ENCODE data around the gene SLC30A3. TPM values are rescaled to one million over a fixed set of nuclear protein-coding genes. Genes with fewer than 3 reads are reported as not detected.

SLC30A3 gene
- total RNA-seq, 1 donor from 2014 or later: 0.16 TPM

GRCh38 chr2:27233341-27233740, 29.5 kb downstream of the SLC30A3 start:
- H3K4me3 Mint-ChIP-seq (ENCODE audit: unreplicated experiment): no peak overlapping the region
- DNase-seq (ENCODE audit: low read depth) (no peak), FAIRE-seq (no peak)
- no peaks in the 10 kb centered on the region for H3K9me3 Mint-ChIP-seq (ENCODE audit: unreplicated experiment)
- Histone ChIP-seq H3K4me1 (ENCODE audit: insufficient read depth, low read length) (no peaks in the 10 kb centered on the region), H2AFZ (ENCODE audit: low read depth, low read length) (no peak overlapping the region), H3K27ac (ENCODE audit: low read depth, low read length) (no peak overlapping the region), H3K36me3 (ENCODE audit: insufficient read depth, low read length) (peaks cover 67% of the 10 kb centered on the region), H3K9ac (ENCODE audit: low read length) (no peak overlapping the region), H3K4me3 (ENCODE audit: insufficient read depth, low read depth, low read length) (no peak overlapping the region), H3K4me2 (ENCODE audit: low read length) (no peak overlapping the region), H4K20me1 (ENCODE audit: insufficient read depth, low read length) (peaks cover 17% of the 10 kb centered on the region), H3K9me3 (ENCODE audit: insufficient read depth, low read depth, low read length) (no peaks in the 10 kb centered on the region), H3K79me2 (ENCODE audit: insufficient read depth, low read length) (no peaks in the 10 kb centered on the region), H3K27me3 (ENCODE audit: insufficient read depth, low read length) (no peaks in the 10 kb centered on the region)
- H3K4me1 Mint-ChIP-seq (ENCODE audit: low read depth, unreplicated experiment): no peaks in the 10 kb centered on the region
- no peaks in the 10 kb centered on the region for H3K27me3 Mint-ChIP-seq (ENCODE audit: low read depth, unreplicated experiment)
- no peak overlapping the region for H3K27ac Mint-ChIP-seq (ENCODE audit: unreplicated experiment)
- peaks cover 17% of the 10 kb centered on the region for H3K36me3 Mint-ChIP-seq (ENCODE audit: low read depth, unreplicated experiment)
- TF ChIP-seq EZH2 (IDR thresholded peaks at IDR 0.05; ENCODE audit: insufficient read depth, low read length) (no peak), CTCF (IDR thresholded peaks at IDR 0.05; ENCODE audit: insufficient read depth, low read depth, low read length) (no peak)

GRCh38 chr2:27231921-27232320, 30.9 kb downstream of the SLC30A3 start:
- Histone ChIP-seq H3K27ac (ENCODE audit: low read depth, low read length) (no peak overlapping the region), H3K9me3 (ENCODE audit: insufficient read depth, low read depth, low read length) (no peaks in the 10 kb centered on the region), H3K79me2 (ENCODE audit: insufficient read depth, low read length) (no peaks in the 10 kb centered on the region), H2AFZ (ENCODE audit: low read depth, low read length) (no peak overlapping the region), H3K4me3 (ENCODE audit: insufficient read depth, low read depth, low read length) (no peak overlapping the region), H3K4me2 (ENCODE audit: low read length) (no peak overlapping the region), H3K27me3 (ENCODE audit: insufficient read depth, low read length) (no peaks in the 10 kb centered on the region), H3K9ac (ENCODE audit: low read length) (no peak overlapping the region), H4K20me1 (ENCODE audit: insufficient read depth, low read length) (peaks cover 22% of the 10 kb centered on the region), H3K4me1 (ENCODE audit: insufficient read depth, low read length) (no peaks in the 10 kb centered on the region), H3K36me3 (ENCODE audit: insufficient read depth, low read length) (peaks cover 66% of the 10 kb centered on the region)
- Mint-ChIP-seq H3K36me3 (ENCODE audit: low read depth, unreplicated experiment) (peaks cover 14% of the 10 kb centered on the region), H3K27me3 (ENCODE audit: low read depth, unreplicated experiment) (no peaks in the 10 kb centered on the region), H3K4me3 (ENCODE audit: unreplicated experiment) (no peak overlapping the region), H3K27ac (ENCODE audit: unreplicated experiment) (no peak overlapping the region), H3K9me3 (ENCODE audit: unreplicated experiment) (no peaks in the 10 kb centered on the region), H3K4me1 (ENCODE audit: low read depth, unreplicated experiment) (no peaks in the 10 kb centered on the region)
- no peak for TF ChIP-seq CTCF (IDR thresholded peaks at IDR 0.05; ENCODE audit: insufficient read depth, low read depth, low read length)
- no peak for TF ChIP-seq EZH2 (IDR thresholded peaks at IDR 0.05; ENCODE audit: insufficient read depth, low read length)
- FAIRE-seq (no peak), DNase-seq (ENCODE audit: low read depth) (no peak)

- DNase-seq (ENCODE audit: low read depth): no peak
- H3K27ac ChIP-seq (ENCODE audit: low read depth, low read length): no peak overlapping the region
- no peaks in the 10 kb centered on the region for H3K9me3 ChIP-seq (ENCODE audit: insufficient read depth, low read depth, low read length)
- H3K4me1 Mint-ChIP-seq (ENCODE audit: low read depth, unreplicated experiment): no peaks in the 10 kb centered on the region
- peaks cover 64% of the 10 kb centered on the region for H3K36me3 ChIP-seq (ENCODE audit: insufficient read depth, low read length)
- H3K9me3 Mint-ChIP-seq (ENCODE audit: unreplicated experiment): no peaks in the 10 kb centered on the region
- FAIRE-seq: no peak
- H3K4me1 ChIP-seq (ENCODE audit: insufficient read depth, low read length): no peaks in the 10 kb centered on the region
- TF ChIP-seq CTCF (IDR thresholded peaks at IDR 0.05; ENCODE audit: insufficient read depth, low read depth, low read length): no peak
- no peak for TF ChIP-seq EZH2 (IDR thresholded peaks at IDR 0.05; ENCODE audit: insufficient read depth, low read length)
- H3K27ac Mint-ChIP-seq (ENCODE audit: unreplicated experiment): no peak overlapping the region
- H4K20me1 ChIP-seq (ENCODE audit: insufficient read depth, low read length): peaks cover 15% of the 10 kb centered on the region
- H3K4me2 ChIP-seq (ENCODE audit: low read length): no peak overlapping the region
- no peak overlapping the region for H3K4me3 ChIP-seq (ENCODE audit: insufficient read depth, low read depth, low read length)
- no peak overlapping the region for H2AFZ ChIP-seq (ENCODE audit: low read depth, low read length)
- peaks cover 15% of the 10 kb centered on the region for H3K36me3 Mint-ChIP-seq (ENCODE audit: low read depth, unreplicated experiment)
- H3K4me3 Mint-ChIP-seq (ENCODE audit: unreplicated experiment): no peak overlapping the region
- H3K79me2 ChIP-seq (ENCODE audit: insufficient read depth, low read length): no peaks in the 10 kb centered on the region
- no peaks in the 10 kb centered on the region for H3K27me3 Mint-ChIP-seq (ENCODE audit: low read depth, unreplicated experiment)
- no peaks in the 10 kb centered on the region for H3K27me3 ChIP-seq (ENCODE audit: insufficient read depth, low read length)
- no peak overlapping the region for H3K9ac ChIP-seq (ENCODE audit: low read length)
Measured at GRCh38 chr2:27227501-27227900, 35.3 kb downstream of the SLC30A3 start.
